OCI-LY7 (cell line): ENCODE measurements around the gene VTI1A. TPM values are rescaled to one million over a fixed set of nuclear protein-coding genes. Genes with fewer than 3 reads are reported as not detected.

Source experiments
- BruUV-seq: library from RNA; stranded (reverse); fragments of 400-500 nt; replicated peaks from 2 replicates; lab custom pipeline; 2021; lab: Mats Ljungman, UMichigan
- CTCF ChIA-PET: fragments of 300-600 bp; sonication (Branson Sonifier 250); formaldehyde crosslinking; loops from one replicate; lab custom pipeline; 2022; ENCODE audit warnings: antibody characterized with exemption; ENCODE audit not compliant: unreplicated experiment; lab: Charles Lee
- POLR2A ChIA-PET: fragments of 300-600 bp; sonication (Branson Sonifier 250); formaldehyde crosslinking; loops from one replicate; lab custom pipeline; 2022; ENCODE audit warnings: antibody characterized with exemption; lab: Charles Lee
- DNase-seq: peaks from one replicate; pipeline ENCODE4 v3.0.0-alpha.2; 2015; ENCODE audit warnings: low spot score
- H2AFZ ChIP-seq: fragments of 200-600 bp; sonication (generic), shearing (Covaris generic); 2 replicates; pipeline ENCODE4 v1.6.1; 2014; ENCODE audit warnings: mild to moderate bottlenecking, antibody characterized with exemption, low read length, moderate library complexity
- H3K27ac ChIP-seq: fragments of 200-600 bp; sonication (generic); 2 replicates; pipeline ENCODE4 v1.5.1; 2014; ENCODE audit warnings: mixed run types, low read depth, mild to moderate bottlenecking, moderate library complexity, low read length, inconsistent platforms; ENCODE audit not compliant: poor library complexity, severe bottlenecking
- H3K36me3 ChIP-seq: fragments of 200-600 bp; sonication (generic); 2 replicates; pipeline ENCODE4 v1.6.1; 2014; ENCODE audit warnings: mild to moderate bottlenecking, antibody characterized with exemption, low read length, moderate library complexity, mixed read lengths; ENCODE audit not compliant: insufficient read depth
- H3K4me1 ChIP-seq: fragments of 200-600 bp; sonication (generic); 2 replicates; pipeline ENCODE4 v1.5.1; 2014; ENCODE audit warnings: mild to moderate bottlenecking, low read length; ENCODE audit not compliant: insufficient read depth, poor library complexity, severe bottlenecking
- H3K4me2 ChIP-seq: fragments of 200-600 bp; sonication (generic); 2 replicates; pipeline ENCODE4 v1.6.1; 2014; ENCODE audit warnings: mild to moderate bottlenecking, low read length
- H3K4me3 ChIP-seq: fragments of 200-600 bp; sonication (generic); 2 replicates; pipeline ENCODE4 v1.5.1; 2014; ENCODE audit warnings: mild to moderate bottlenecking, low read depth, low read length; ENCODE audit not compliant: poor library complexity, severe bottlenecking
- H3K79me2 ChIP-seq: fragments of 200-600 bp; sonication (generic); 2 replicates; pipeline ENCODE4 v1.6.1; 2016; ENCODE audit warnings: low read depth, mild to moderate bottlenecking, low read length, moderate library complexity, mixed read lengths; ENCODE audit not compliant: insufficient read depth
- H3K9me2 ChIP-seq: fragments of 200-600 bp; sonication (generic); 2 replicates; pipeline ENCODE4 v1.6.1; 2016; ENCODE audit warnings: mild to moderate bottlenecking, low read length, mixed read lengths; ENCODE audit not compliant: insufficient read depth
- H3K9me3 ChIP-seq: fragments of 200-600 bp; sonication (generic); 2 replicates; pipeline ENCODE4 v1.6.1; 2014; ENCODE audit warnings: mild to moderate bottlenecking, mixed run types, low read length, mixed read lengths
- H4K20me1 ChIP-seq: fragments of 200-600 bp; sonication (generic); 2 replicates; pipeline ENCODE4 v1.6.1; 2014; ENCODE audit warnings: mild to moderate bottlenecking, antibody characterized with exemption, low read length, moderate library complexity, mixed read lengths; ENCODE audit not compliant: insufficient read depth
- CTCF ChIP-seq: fragments of 200-600 bp; sonication (generic); conservative IDR thresholded peaks from 2 replicates; pipeline ENCODE4 v1.5.1; 2014; ENCODE audit warnings: mild to moderate bottlenecking, antibody characterized with exemption, low read length, moderate library complexity, mixed read lengths
- EZH2phosphoT487 ChIP-seq: fragments of 200-600 bp; sonication (generic); IDR thresholded peaks from 2 replicates; pipeline ENCODE4 v1.6.1; 2018; ENCODE audit warnings: low read depth, borderline replicate concordance, mild to moderate bottlenecking, mixed run types, antibody characterized with exemption, low read length, moderate library complexity, mixed read lengths
- intact Hi-C: fragments of 100-400 bp; cut with micrococcal nuclease; formaldehyde crosslinking; loops from one replicate; pipeline ENCODE4 v1.10.0; 2022; ENCODE audit not compliant: unreplicated experiment
- total RNA-seq, 2 experiments: library from RNA; depleted of rRNA in 1 of 2; stranded (reverse); fragments of >200 nt in 1 of 2; shearing (Covaris generic) in 1 of 2; gene quantifications; 2 replicates each; pipeline ENCODE4 v1.2.3, GENCODE V29; 2014 to 2022

VTI1A gene
- total RNA-seq, 2 experiments from 2014 or later, result 39.4 to 45.2 TPM

DNA sequence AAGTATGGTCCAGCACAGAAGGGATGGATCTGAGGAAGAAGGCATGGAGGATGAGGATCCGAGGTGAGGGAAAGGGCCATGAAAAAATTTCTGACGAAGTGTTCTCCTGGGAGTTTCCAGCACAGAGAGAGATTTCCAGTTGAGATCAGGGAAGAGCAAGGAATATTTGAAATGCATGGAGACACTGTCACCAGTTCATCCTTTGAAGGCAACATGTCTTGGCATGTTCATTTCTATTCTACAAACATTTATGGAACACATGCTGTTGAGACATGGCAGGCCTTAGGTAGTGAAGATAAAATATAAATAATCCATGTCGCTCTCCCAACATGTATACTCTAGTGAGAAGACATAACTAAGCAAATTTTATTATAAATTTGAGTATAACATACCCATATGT, 269.1 kb downstream of the VTI1A start:
- no peak for DNase-seq
- no peaks in the 10 kb centered on the region for H3K9me3 ChIP-seq
- H2AFZ ChIP-seq, result no peak overlapping the region
- H3K79me2 ChIP-seq, result no peaks in the 10 kb centered on the region
- ChIA-PET CTCF (no interaction called here), POLR2A (no interaction called here)
- no peak overlapping the region for H3K4me2 ChIP-seq
- TF ChIP-seq EZH2phosphoT487, result no peak
- intact Hi-C loops, result no loop called here
- H3K4me3 ChIP-seq, result no peak overlapping the region
- no peak overlapping the region for H3K27ac ChIP-seq
- no peaks in the 10 kb centered on the region for H3K9me2 ChIP-seq
- no peaks in the 10 kb centered on the region for H3K4me1 ChIP-seq
- no peaks in the 10 kb centered on the region for H4K20me1 ChIP-seq
- no peaks in the 10 kb centered on the region for H3K36me3 ChIP-seq
- no TSS peak for BruUV-seq

GRCh38 chr10:112716924-112717413, 270.0 kb downstream of the VTI1A start:
- H3K4me3 ChIP-seq, result no peak overlapping the region
- H3K79me2 ChIP-seq, result no peaks in the 10 kb centered on the region
- no peak for DNase-seq
- POLR2A ChIA-PET, result no interaction called here
- H4K20me1 ChIP-seq, result no peaks in the 10 kb centered on the region
- H3K4me1 ChIP-seq, result no peaks in the 10 kb centered on the region
- intact Hi-C loops, result no loop called here
- no TSS peak for BruUV-seq
- no peak for TF ChIP-seq EZH2phosphoT487
- no peak for TF ChIP-seq CTCF
- no peaks in the 10 kb centered on the region for H3K9me2 ChIP-seq
- no peak overlapping the region for H3K27ac ChIP-seq
- H3K36me3 ChIP-seq, result no peaks in the 10 kb centered on the region
- H2AFZ ChIP-seq, result no peak overlapping the region
- H3K4me2 ChIP-seq, result no peak overlapping the region
- H3K9me3 ChIP-seq, result no peaks in the 10 kb centered on the region
- CTCF ChIA-PET, result no interaction called here

DNA sequence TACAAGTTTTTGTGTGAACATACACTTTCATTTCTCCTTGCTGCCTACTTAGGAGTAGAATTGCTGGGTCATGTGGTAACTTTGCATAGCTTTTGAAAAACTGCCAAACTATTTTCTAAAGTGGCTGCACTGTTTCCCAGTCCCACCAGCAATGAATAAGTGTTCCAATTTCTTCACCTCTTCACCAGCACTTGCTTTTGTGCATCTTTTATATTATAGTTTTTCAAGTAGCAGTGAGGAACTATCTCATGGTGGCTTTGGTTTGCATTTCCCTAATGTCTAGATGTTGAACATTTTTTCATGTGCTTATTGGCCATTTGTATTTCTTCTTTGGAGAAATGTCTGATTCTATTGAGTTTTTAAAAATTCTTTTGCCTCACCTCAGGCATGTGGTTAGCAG, 273.2 kb downstream of the VTI1A start:
- intact Hi-C loops, result no loop called here
- ChIA-PET CTCF (no interaction called here), POLR2A (interaction anchor here (2.0 kb wide), 1 partner anchor 10 kb away, joined by 5 read pairs; no protein-coding TSS in a partner anchor)
- Histone ChIP-seq H3K27ac (no peak overlapping the region), H3K9me3 (no peaks in the 10 kb centered on the region), H3K4me1 (no peaks in the 10 kb centered on the region), H4K20me1 (no peaks in the 10 kb centered on the region), H3K4me2 (no peak overlapping the region), H3K9me2 (no peaks in the 10 kb centered on the region), H3K36me3 (no peaks in the 10 kb centered on the region), H2AFZ (no peak overlapping the region), H3K79me2 (no peaks in the 10 kb centered on the region), H3K4me3 (no peak overlapping the region)
- TF ChIP-seq CTCF, result no peak
- TF ChIP-seq EZH2phosphoT487, result no peak
- no TSS peak for BruUV-seq
- DNase-seq, result no peak
